HEK293 (cell line): ENCODE data around the gene ARL13A.

Experiments
- CTCF ChIA-PET: fragments of 350-600 bp; formaldehyde crosslinking; extraction: SDS; loops from one replicate; lab custom pipeline; 2021; ENCODE audit warnings: antibody characterized with exemption; lab: Yijun Ruan, JAX
- POLR2A ChIA-PET: fragments of 300-600 bp; formaldehyde crosslinking; extraction: SDS; loops from one replicate; lab custom pipeline; 2020; ENCODE audit warnings: antibody characterized with exemption, inconsistent platforms; lab: Yijun Ruan, JAX
- H3K27ac ChIP-seq: fragments of 200-500 bp; sonication (Bioruptor generic); 2 replicates; pipeline ENCODE4 v1.5.1; 2014; ENCODE audit warnings: low read depth, low read length, control low read depth, inconsistent platforms; ENCODE audit errors: extremely low read depth
- H3K36me3 ChIP-seq, 2 experiments: fragments of 200-500 bp in 1 of 2; sonication (Bioruptor generic) in 1 of 2; 1 replicate in 1 of 2; 2 replicates in 1 of 2; pipeline ENCODE4 v1.5.1; 2014 to 2017; ENCODE audit warnings: inconsistent platforms in 2 of 2, low read length in 2 of 2; ENCODE audit not compliant: control insufficient read depth in 2 of 2, insufficient read depth in 1 of 2
- H3K4me1 ChIP-seq: fragments of 200-500 bp; sonication (Bioruptor generic); 2 replicates; pipeline ENCODE4 v1.5.1; 2014; ENCODE audit warnings: mild to moderate bottlenecking, low read length, inconsistent platforms; ENCODE audit not compliant: control insufficient read depth, insufficient read depth
- H3K4me3 ChIP-seq: 2 replicates; pipeline ENCODE4 v1.5.1; 2011; ENCODE audit warnings: low read depth, mild to moderate bottlenecking, control low read depth, low read length, moderate library complexity
- H3K9me3 ChIP-seq: fragments of 200-500 bp; sonication (Bioruptor generic); 2 replicates; pipeline ENCODE4 v1.5.1; 2014; ENCODE audit warnings: low read depth, low read length, inconsistent platforms; ENCODE audit not compliant: control insufficient read depth, insufficient read depth
- GLIS1 ChIP-seq: fragments of 450-650 bp; formaldehyde crosslinking; IDR thresholded peaks from 2 replicates; pipeline ENCODE4 v1.5.1; 2016; ENCODE audit warnings: missing biosample characterization, missing genetic modification characterization
- MEIS1 ChIP-seq: sonication (generic); formaldehyde crosslinking; IDR thresholded peaks from 2 replicates; pipeline ENCODE4 v1.8.1; 2022; ENCODE audit warnings: missing genetic modification reagents, mild to moderate bottlenecking, borderline replicate concordance
- ZEB2 ChIP-seq: fragments of 450-650 bp; formaldehyde crosslinking; IDR thresholded peaks from 2 replicates; pipeline ENCODE4 v1.5.1; 2016; ENCODE audit warnings: missing biosample characterization, missing genetic modification characterization
- ZNF202 ChIP-seq: fragments of 450-650 bp; formaldehyde crosslinking; IDR thresholded peaks from 2 replicates; pipeline ENCODE4 v1.5.1; 2016; ENCODE audit warnings: missing biosample characterization, missing genetic modification characterization, borderline replicate concordance
- ZNF280D ChIP-seq: fragments of 450-650 bp; formaldehyde crosslinking; IDR thresholded peaks from 2 replicates; pipeline ENCODE4 v1.5.1; 2016; ENCODE audit warnings: missing biosample characterization, missing genetic modification characterization
- ZNF350 ChIP-seq: fragments of 450-650 bp; formaldehyde crosslinking; IDR thresholded peaks from 2 replicates; pipeline ENCODE4 v1.5.0; 2017; ENCODE audit warnings: missing biosample characterization, mild to moderate bottlenecking, missing genetic modification characterization
- ZNF518A ChIP-seq: fragments of 450-650 bp; formaldehyde crosslinking; conservative IDR thresholded peaks from 2 replicates; pipeline ENCODE4 v1.5.1; 2016; ENCODE audit warnings: low read depth, missing biosample characterization, missing genetic modification characterization
- ZNF558 ChIP-seq: fragments of 450-650 bp; formaldehyde crosslinking; IDR thresholded peaks from 2 replicates; pipeline ENCODE4 v1.5.1; 2016; ENCODE audit warnings: missing biosample characterization, missing genetic modification characterization
- ZNF600 ChIP-seq: fragments of 450-650 bp; formaldehyde crosslinking; IDR thresholded peaks from 2 replicates; pipeline ENCODE4 v1.5.1; 2016; ENCODE audit warnings: missing biosample characterization, missing genetic modification characterization
- ZNF645 ChIP-seq: fragments of 450-650 bp; formaldehyde crosslinking; IDR thresholded peaks from 2 replicates; pipeline ENCODE4; 2016; ENCODE audit warnings: missing biosample characterization, missing genetic modification characterization
- ZNF792 ChIP-seq: fragments of 450-650 bp; formaldehyde crosslinking; IDR thresholded peaks from 2 replicates; pipeline ENCODE4 v1.5.1; 2016; ENCODE audit warnings: missing biosample characterization, missing genetic modification characterization

Gene ARL13A

GRCh38 chrX:100939333-100939732 lies 30.2 kb upstream of the ARL13A start:
- CTCF ChIA-PET: no interaction called here
- Histone ChIP-seq H3K36me3 (no peaks in the 10 kb centered on the region), H3K27ac (no peak overlapping the region), H3K9me3 (no peaks in the 10 kb centered on the region), H3K4me3 (no peak overlapping the region), H3K4me1 (no peaks in the 10 kb centered on the region)
- POLR2A ChIA-PET: no interaction called here
- TF ChIP-seq ZNF280D (tag by site-specific recombination): no peak

GRCh38 chrX:100944601-100945000 lies 24.9 kb upstream of the ARL13A start:
- no peaks in the 10 kb centered on the region for H3K9me3 ChIP-seq

GRCh38 chrX:100946299-100946927 lies 23.1 kb upstream of the ARL13A start:
- Histone ChIP-seq H3K4me3 (no peak overlapping the region), H3K27ac (no peak overlapping the region), H3K9me3 (no peaks in the 10 kb centered on the region), H3K36me3 (no peaks in the 10 kb centered on the region), H3K4me1 (no peaks in the 10 kb centered on the region)
- POLR2A ChIA-PET: no interaction called here
- CTCF ChIA-PET: interaction anchor here (0.9 kb wide), 1 partner anchor 260 kb away, joined by 3 read pairs; no protein-coding TSS in a partner anchor
- TF ChIP-seq ZNF558 (tag by site-specific recombination) (no peak), ZNF645 (tag by site-specific recombination) (no peak), ZNF600 (tag by site-specific recombination) (no peak), ZEB2 (tag by site-specific recombination) (no peak), MEIS1 (CRISPR knock-in tag) (no peak), ZNF792 (tag by site-specific recombination) (no peak), GLIS1 (tag by site-specific recombination) (no peak), ZNF518A (tag by site-specific recombination) (no peak)

More at GRCh38 chrX:100944601-100945000, 24.9 kb upstream of the ARL13A start:
- ChIA-PET POLR2A (no interaction called here), CTCF (interaction anchor here (0.7 kb wide), 1 partner anchor 39 kb away, joined by 3 read pairs; no protein-coding TSS in a partner anchor)
- Histone ChIP-seq H3K4me1 (no peaks in the 10 kb centered on the region), H3K4me3 (no peak overlapping the region)
- TF ChIP-seq ZNF202 (tag by site-specific recombination): no peak
- no peak for TF ChIP-seq ZNF350 (tag by site-specific recombination)
- TF ChIP-seq, all 188 proteins: peak for 0
- no peak overlapping the region for H3K27ac ChIP-seq
- no peaks in the 10 kb centered on the region for H3K36me3 ChIP-seq
